Fibroblast of peridontal ligament (primary cell): ENCODE results near the gene NRCAM.
A peak's percentile ranks its signal among the peaks of the same experiment; 100 is the strongest.

Experiments
- DNase-seq: peaks from one replicate; pipeline ENCODE4 v3.0.0-alpha.2; 2010; ENCODE audit errors: extremely low read depth

NRCAM gene

DNA sequence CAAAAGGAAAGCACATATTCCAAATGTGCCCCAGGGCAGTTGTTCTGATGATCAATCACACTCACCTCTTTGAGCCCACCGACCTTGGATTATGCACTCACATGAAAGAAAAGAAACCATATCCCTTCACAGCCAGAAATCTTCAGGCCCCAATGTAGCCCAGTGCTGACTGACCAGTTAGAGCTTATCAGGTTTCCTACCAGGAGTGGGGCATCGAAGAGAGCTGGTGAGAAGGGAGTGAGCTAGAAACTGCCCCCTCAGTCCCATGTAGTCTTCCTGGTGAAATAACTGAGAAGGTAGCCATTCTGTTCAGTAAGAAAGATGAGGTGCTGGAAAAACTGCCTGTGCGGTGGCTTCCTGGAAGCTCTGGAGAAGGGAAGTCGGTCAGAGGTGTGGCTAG, 32.2 kb downstream of the NRCAM start:
- DNase-seq = no peak

DNA sequence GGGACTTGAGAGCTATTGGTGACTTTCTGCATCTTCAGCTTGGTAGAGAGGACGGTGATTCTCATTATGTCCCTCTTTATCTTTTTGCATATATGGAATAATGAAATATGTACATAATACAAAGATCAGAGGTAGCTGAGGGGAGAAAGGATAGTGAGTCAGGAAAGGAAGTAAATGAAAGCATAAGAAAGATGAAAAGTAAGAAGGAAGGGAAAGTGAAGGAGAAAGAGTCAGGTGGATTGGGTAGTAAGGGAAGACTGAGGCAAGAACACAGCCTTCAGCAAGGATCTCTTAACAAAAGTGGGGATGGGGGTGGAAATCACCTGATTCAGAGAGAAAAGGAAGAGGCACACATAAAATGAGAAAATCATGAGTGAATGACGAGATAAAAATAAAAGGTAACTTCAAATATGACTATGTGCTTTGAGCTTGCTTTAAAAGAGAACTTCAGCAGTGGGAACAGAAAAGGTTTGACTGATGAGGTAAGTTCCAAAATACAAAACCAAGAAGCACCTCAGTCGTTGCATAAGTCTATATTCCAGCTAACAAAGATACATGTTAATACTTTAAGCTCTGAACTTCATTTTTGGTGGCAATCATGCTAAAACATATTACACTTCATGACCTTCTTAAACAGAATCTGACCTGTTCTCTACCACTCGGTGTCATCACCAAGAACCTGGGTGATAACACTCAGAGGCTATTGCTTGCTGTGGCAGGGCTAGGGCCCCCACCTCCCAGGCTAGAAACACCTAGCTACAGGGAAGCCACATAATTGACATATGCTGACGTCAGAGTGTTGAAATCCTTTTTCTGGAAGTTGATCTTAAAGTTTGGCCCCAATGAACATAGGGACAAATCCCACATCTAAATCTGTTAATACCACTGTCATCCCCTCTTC, 32.9 kb downstream of the NRCAM start:
- DNase-seq = no peak

DNA sequence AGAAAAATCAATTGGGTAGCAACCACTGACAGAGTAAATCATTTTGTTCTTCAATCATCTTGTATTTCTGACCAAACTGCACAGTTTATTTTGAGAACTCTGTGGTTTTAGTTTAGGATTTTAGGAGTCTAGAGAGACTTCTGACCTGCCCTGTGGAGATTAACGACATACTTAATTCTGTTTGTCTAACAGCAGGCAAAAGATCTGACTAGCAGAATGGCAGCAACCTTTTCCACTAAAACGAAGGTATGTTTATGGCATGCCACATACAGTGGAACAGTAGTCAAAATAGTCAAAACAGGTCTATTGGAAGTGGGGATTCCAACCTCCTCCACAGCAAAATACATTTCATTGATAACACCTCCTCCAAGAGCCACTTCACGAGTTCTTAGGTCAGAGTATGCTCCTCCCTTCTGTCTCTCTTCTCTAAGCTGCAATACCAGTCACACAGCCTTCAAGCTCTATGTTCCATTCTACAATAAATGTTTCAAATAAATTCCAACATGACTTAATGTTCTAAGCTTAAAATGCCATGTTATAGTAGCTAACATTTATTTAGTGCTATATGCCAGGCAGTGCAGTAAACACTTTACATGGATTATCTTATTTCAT, 34.4 kb downstream of the NRCAM start:
- no peak for DNase-seq

DNA sequence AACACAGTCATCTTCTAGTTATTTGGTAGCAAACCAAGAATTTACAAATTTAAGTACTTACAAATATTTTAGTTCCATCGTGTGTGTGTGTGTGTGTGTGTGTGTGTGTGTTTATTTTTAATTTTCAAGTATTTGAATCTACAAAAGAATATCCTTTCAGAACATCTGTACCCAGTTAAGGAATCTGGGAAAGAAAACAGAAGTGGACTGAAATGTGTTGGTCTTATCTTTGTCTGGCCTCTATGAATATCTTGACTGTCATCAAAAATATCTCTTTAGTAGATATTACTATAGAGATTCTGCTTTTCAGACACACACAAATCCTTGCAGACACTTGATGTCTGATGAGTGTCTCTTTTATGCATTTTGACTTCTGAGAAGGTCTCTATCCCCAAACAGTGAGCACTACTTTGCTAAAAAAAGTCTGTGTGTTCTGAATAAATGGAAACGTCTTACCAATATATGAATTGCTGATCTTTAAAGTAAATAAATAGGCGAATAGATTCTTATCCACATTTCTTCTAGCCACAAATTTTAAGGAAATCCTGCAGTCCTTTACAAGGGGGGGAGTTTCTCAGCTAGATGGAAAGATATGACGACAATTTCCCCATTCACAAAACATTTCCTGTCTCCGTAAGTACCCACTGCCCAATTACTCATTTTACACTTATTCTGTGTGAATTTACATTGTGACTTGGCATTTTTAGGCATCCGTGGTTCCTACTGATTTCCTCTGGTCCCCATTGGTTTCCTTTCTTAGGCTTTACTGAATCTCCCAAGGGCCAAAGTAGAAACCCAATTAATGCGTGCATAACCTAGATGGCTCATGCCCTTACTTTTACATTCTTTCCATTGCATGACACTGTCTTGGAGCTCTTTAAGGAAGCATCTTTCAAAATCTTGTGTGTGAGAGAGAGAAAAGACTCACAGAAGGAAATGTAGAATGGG, 36.0 kb downstream of the NRCAM start:
- peak; percentile 18 for DNase-seq

DNA sequence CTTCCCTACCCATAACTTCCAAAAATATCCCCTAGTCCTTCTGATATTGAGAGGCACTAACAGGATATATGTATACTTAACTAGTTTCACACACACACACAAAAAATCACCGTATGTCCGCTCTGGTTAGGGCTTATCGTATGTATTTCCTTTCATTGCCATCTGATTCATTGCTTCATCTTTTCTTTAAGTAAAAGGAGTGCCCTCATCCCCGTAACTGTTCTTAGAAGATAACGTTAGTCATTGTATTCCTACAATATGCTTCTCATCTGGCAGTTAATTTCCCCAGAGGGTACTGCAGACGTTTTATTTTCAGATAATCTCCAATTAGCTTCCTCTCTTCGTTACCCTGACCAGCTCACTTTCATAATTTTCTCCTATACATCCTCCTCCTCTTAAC, 37.3 kb downstream of the NRCAM start:
- no peak for DNase-seq

DNA sequence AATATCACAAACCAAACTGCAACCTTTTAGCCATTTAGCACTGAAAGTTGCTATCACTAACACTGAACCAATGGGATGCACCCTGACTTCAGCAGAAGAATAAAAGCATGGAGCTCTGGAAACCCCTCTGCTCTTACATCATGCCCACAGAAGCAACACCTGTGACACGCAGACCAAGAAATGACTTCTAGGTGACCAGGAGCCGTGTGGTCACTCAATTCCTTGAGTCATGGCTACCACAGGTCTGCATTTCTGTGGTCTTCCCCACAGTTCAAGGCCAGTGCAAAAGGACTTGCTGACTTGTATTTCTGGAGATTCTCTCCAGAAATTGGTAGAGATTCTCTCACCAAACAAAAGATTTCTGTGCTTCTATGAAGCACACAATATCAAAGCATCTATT, 38.3 kb downstream of the NRCAM start:
- no peak for DNase-seq

DNA sequence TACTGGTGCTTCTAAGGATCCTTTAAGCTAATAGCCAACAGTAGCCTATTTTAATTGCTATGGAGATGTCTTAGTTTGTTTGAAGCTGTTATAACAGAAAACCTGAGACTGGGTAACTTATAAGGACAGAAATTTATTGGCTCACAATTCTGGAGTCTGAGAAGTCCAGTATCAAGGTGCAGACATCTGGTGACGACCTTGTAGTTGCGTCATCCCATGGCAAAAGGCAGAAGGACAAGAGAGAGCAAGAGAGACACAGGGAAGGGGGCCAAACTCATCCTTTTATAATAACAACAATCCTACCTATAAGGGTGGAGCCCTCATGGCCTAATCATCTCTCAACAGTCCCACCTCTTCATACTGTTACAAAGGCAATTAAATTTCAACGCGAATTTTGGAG, 39.1 kb downstream of the NRCAM start:
- no peak for DNase-seq

DNA sequence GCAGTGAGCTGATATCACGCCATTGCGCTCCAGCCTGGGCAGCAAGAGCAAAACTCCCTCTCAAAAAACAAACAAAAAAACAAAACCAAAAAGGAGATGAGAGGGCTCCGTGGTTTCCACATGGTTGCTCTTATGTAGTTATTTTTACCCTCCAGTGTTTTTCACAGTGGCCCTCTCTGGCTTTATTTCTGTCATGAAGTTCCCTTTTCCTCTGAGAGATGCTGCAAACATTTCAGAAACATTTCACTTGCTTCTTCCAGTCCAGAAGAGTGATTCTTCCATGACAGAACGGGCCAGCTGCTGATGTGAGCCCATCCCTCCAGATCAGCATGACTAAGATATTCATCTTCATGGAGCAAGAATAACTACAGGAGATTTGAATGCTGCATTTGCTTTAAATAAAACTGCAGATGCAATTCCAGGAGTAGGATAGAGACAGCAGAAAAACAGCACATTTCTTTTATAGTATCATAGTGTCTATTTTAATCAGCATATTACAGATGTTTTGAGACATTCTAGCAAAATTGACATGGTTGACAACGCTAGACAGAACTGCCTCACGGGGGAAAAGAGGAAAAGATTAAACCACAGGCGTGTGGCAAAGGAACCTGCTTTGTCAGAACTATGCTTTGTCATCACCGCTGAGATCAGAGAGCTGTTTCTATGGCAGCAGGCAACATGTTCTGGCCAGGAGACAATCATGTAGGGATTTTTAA, 40.3 kb downstream of the NRCAM start:
- DNase-seq = peak; percentile 49

DNA sequence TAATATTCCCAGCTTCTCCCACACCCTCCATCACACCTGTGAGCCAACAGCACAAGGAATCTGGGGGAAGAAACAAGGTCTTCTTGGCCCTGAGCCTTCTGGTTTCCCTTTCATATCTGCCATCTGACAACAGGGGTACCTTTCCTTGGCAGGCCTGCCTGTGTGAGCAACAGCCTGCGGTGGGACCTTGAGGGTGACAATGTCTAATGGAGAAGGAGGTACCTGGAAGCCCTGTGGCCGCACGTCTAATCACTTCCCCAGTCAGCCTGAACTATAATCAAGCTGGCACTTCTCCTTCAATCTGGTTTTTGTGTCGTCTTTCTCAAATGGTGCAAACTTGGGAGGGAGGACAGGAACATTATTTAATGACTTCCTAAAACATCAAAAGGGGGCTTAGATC, 41.2 kb downstream of the NRCAM start:
- no peak for DNase-seq

DNA sequence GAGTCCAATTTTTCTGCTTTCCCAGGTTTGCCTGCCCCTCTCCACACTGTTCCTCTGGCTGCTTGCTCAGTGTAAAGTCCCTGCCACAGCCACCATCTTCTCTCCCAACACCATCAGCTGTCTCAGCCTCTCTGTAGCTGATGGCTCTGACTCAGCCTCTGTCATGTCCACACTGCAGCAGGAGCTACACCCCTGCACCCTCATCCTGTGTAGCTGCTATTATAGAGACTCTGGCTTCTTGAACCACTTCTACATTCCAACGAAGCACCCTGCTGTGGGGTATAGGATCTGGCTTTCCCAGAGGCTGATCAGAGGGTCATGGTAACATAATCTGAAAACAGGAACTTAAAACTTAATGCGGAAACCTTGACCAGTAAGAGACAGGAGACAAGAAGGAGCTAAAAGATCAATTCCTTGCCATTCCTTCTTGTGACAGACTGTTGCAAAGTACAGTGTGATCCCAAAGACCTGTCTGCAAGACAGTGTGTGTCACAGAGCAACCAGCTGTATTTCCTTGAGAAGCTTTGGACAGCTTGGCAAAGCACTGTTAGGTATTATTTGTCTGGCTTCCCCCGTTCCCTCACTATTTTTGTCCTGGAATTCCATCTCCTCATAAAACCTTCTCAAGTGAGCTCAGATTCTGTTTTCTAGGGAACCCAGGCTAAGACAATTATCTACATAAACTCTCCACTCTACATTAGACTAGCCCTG, 42.3 kb downstream of the NRCAM start:
- DNase-seq = no peak

DNA sequence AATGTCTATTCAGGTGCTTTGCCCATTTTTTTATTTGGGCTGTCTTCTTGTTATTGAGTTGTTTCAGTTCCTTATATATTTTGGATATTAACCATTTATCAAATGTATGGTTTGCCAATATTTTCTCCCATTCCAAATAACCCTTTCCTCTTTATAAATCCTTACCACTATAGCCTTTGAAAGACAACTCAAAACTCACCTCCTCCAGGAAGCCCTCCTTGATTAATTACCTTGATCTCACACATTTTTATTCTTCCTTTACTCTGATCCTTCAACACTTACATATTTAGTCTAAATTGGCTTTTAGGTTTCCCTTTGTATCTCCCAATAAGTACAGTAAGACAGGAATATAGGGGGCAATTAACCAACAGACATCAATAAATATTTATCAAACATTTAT, 42.9 kb downstream of the NRCAM start:
- DNase-seq = no peak

DNA sequence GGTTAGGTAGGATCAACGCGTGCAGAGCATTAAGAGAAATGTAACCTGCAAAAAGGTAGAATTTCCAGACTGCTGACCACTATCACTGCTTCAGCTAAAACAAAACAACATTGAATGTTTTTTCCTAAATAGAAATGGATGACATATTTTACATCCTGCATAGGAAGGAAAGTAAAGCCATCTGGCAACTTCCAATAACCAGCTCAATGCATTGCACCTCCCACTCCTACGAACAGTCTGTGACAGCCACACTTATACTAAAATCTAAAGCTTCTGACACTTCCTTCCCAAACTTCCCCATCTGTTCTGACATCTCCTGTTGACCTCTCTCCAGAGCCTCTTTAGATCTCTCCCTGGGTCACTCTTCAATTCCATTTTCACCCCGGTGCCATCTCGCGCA, 47.1 kb downstream of the NRCAM start:
- no peak for DNase-seq

DNA sequence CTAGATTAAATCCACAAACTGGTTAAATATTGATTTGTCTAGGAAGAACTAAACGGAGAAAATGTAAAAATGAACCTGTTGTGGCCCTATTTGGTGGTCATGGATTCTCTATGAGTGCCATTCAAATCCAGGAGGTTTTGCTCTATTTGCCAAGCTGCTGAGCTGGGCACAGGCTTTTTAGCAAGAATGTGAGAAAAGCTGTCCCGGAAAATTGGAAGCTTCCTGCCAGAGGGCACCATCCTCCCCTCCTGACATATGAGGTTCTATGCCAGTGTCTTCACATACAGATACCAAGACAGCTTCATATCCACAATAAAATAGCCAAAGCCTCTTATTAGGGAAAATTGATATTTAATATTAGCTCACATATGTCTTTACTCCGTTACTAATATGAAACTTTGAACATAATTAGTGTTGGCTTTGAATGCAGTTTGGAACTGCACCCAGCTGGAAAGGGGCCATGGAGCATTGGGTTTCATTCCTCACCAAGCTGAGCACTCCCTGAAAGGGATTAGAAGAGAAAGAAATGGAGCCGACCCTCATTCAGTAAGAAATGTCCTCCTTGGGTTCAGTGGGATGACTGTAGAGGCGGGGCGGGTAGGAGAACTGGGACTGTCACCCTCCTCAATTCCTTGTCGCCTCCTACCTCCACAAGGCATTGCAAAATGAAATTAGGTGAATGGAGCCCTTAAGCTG, 47.8 kb downstream of the NRCAM start:
- DNase-seq = no peak

DNA sequence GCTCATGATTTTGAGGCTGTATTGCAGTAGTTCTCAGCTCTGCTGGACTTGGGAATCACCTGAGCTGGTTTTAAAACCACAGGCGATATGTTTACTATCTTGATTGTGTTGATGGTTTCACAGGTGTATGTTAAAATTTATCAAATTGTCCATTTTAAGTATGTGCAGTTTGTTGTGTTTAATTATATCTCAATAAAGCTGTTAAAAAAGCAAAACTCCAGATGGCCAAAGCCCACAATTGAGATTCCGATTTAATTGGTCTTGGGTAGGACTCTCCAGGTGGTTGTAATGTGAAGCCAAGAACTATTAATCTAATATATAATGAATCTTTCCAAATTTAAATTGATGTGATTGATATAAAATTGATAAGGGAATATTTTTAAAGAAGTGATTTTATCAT, 48.6 kb downstream of the NRCAM start:
- no peak for DNase-seq

DNA sequence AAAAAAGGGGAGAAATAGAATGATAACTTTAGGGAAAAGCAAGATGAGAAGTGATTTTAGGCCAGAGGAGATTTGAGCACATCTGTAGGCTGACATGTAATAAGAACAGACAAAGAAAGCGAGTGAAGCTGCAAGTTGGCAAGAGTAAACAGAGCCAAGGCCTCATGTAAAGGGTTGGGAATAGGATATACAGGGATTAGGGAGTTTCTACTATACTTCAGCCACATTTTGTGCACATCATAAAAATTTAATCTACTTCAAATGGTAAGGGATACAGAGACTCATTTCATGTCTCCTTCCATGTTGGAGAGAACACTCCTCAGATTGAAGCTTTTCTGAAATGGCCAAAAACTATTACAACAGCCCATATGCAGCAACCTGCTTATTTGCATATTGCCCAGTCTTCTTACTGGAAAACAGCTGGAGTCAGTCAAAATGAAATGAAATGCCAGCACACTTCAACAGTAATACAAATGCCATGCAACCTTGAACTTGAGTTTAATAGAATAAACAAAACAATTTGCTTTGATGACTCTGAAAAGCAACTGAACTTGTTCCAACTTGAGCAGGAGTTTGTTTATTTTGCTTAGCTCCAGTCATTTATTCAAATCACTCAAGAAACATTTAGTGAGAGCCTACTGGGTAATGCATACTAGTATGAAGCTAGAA, 49.9 kb downstream of the NRCAM start:
- DNase-seq = peak; percentile 70

DNA sequence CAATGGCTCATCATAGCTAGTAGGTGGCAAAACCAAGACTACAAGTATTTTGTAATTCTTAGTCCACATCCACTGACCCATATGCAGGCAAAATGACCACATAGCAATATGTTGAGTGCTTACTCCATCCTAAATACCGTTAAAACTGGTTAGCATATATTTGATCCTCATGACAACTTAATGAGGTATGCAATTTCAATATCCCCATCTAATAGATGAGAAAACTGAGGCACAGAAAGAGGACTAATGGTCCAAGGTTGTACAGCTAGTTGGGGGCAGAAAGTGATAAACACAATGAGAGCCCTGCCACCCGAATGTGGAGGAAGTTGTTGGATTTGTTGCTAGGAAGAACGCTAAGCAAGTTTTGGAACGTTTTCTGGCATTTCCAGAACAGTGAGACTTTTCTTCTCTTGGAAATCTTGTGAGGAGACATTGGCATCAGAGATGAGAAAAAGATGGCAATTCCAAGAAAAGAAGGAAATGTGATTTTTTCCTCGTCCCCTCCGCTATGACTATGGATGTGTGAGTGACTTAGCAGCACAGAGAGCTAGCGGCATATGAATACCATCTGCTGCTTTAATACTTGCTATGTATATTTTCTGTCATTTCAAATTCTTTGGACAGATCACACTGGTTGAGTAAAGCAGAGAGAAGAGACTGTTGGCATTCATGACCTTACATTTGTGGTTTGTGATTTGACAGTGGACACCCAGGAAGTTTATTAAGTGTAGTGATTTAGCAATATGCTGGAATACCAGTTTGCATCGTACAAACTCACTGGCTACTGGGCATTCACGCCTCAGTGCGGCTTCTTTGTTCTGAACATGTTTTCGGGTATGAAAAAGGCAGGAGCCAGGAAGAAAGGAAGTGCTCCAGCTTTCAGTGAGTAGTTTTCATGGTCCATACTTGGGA, 51.5 kb downstream of the NRCAM start:
- DNase-seq = no peak

DNA sequence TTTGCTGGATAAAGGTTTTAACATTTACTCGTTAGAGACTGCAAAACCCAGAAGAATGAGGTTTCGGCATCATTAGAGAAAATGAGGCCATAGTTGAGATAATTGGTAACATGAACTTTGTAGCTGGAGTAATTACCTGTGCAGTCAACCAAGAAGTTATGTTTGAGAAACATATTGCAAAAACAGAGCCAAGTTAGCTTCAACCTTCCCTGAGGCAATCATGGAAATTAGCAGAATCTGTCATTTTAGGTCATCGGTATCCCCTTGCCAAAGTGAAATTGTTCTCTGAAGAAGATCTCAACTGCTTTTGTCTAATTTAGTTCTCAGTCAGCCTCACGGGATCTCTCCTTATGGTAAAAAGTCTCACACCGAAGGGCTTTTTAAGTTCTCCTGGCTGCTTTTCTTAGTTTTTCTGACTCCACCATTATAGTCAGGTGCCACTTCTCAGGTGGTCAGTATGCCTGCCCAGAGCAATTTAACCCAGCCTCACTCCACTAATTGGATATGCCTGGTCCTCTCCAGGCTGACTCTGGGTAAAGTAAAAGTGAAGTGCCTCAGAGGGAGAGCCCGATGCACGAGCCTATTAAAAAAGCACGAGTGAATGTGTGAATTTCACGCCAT, 52.5 kb downstream of the NRCAM start:
- DNase-seq = no peak

DNA sequence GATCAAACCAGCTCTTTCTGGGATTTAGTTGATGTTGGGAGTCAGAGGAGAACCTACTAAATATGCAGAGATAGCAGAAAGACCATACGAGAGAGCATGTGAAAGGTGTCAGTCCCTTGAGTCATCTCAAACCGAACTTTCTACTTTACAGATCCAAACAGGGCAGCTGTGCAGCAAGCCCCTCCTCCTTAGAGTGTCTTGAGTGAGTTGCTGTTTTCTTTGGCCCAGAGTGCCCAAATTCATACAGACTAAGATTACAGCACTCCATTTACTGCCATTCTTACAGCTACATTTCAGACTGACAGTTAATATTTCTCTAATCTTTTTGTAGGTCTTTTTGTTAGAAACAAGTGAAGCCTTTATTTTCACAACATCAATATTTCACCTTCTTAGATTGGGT, 53.4 kb downstream of the NRCAM start:
- DNase-seq = peak; percentile 24
